Osteocyte (in vitro differentiated cells): ENCODE results near the gene C4orf50. TPM values are rescaled to one million over a fixed set of nuclear protein-coding genes. Genes with fewer than 3 reads are reported as not detected.

Experiments
- DNase-seq: peaks from one replicate; pipeline ENCODE4 v3.0.0; 2021; ENCODE audit warnings: mixed read lengths; ENCODE audit not compliant: unreplicated experiment; ENCODE audit errors: extremely low spot score
- H3K27ac Mint-ChIP-seq: one replicate; pipeline ENCODE4 v1.8.0; 2021; ENCODE audit warnings: mild to moderate bottlenecking, mixed read lengths; ENCODE audit not compliant: unreplicated experiment
- H3K27me3 Mint-ChIP-seq: one replicate; pipeline ENCODE4 v1.8.0; 2021; ENCODE audit warnings: mixed read lengths; ENCODE audit not compliant: unreplicated experiment
- H3K36me3 Mint-ChIP-seq: one replicate; pipeline ENCODE4 v1.8.0; 2021; ENCODE audit warnings: mixed read lengths; ENCODE audit not compliant: unreplicated experiment
- H3K4me1 Mint-ChIP-seq: one replicate; pipeline ENCODE4 v1.8.0; 2021; ENCODE audit warnings: mixed read lengths; ENCODE audit not compliant: unreplicated experiment
- H3K4me3 Mint-ChIP-seq: one replicate; pipeline ENCODE4 v1.8.0; 2021; ENCODE audit warnings: mild to moderate bottlenecking, moderate library complexity, mixed read lengths; ENCODE audit not compliant: unreplicated experiment
- H3K9me3 Mint-ChIP-seq: one replicate; pipeline ENCODE4 v1.8.0; 2021; ENCODE audit warnings: mixed read lengths; ENCODE audit not compliant: unreplicated experiment
- CTCF ChIP-seq: fragments of 200-600 bp; sonication (generic); IDR thresholded peaks from 2 replicates; pipeline ENCODE4 v1.5.0; 2021; ENCODE audit warnings: antibody characterized with exemption, mild to moderate bottlenecking, moderate library complexity
- total RNA-seq: library from RNA; stranded (reverse); gene quantifications from 2 replicates; pipeline ENCODE4 v1.2.1, GENCODE V29; 2021

Gene C4orf50
- total RNA-seq, 1 donor from 2014 or later: not detected

- H3K27ac Mint-ChIP-seq: no peak overlapping the region
- no peak overlapping the region for H3K4me3 Mint-ChIP-seq
- H3K27me3 Mint-ChIP-seq: peaks cover 67% of the 10 kb centered on the region
- TF ChIP-seq CTCF: no peak
- H3K4me1 Mint-ChIP-seq: peaks cover 6% of the 10 kb centered on the region
- no peaks in the 10 kb centered on the region for H3K36me3 Mint-ChIP-seq
- H3K9me3 Mint-ChIP-seq: no peaks in the 10 kb centered on the region
- DNase-seq: no peak
These were observed 89.3 kb downstream of the C4orf50 start for GRCh38 chr4:5928844-5929420.

- Mint-ChIP-seq H3K9me3 (no peaks in the 10 kb centered on the region), H3K27ac (no peak overlapping the region), H3K36me3 (no peaks in the 10 kb centered on the region), H3K4me1 (peaks cover 5% of the 10 kb centered on the region), H3K4me3 (no peak overlapping the region), H3K27me3 (peaks cover 62% of the 10 kb centered on the region)
- TF ChIP-seq CTCF: no peak
- DNase-seq: no peak
These were observed 90.0 kb downstream of the C4orf50 start for GRCh38 chr4:5928274-5928673.

- Mint-ChIP-seq H3K36me3 (no peaks in the 10 kb centered on the region), H3K27me3 (peaks cover 64% of the 10 kb centered on the region), H3K27ac (no peak overlapping the region), H3K9me3 (no peaks in the 10 kb centered on the region), H3K4me3 (no peak overlapping the region), H3K4me1 (no peaks in the 10 kb centered on the region)
- no peak for DNase-seq
- no peak for TF ChIP-seq CTCF
These were observed 90.5 kb downstream of the C4orf50 start for GRCh38 chr4:5927747-5928146.

GRCh38 chr4:5927116-5927515 is 91.1 kb downstream of the C4orf50 start:
- Mint-ChIP-seq H3K36me3 (no peaks in the 10 kb centered on the region), H3K4me3 (no peak overlapping the region), H3K4me1 (no peaks in the 10 kb centered on the region), H3K9me3 (no peaks in the 10 kb centered on the region), H3K27ac (no peak overlapping the region), H3K27me3 (peaks cover 67% of the 10 kb centered on the region)
- no peak for TF ChIP-seq CTCF
- DNase-seq: no peak

- Mint-ChIP-seq H3K4me1 (no peaks in the 10 kb centered on the region), H3K27ac (no peak overlapping the region), H3K9me3 (no peaks in the 10 kb centered on the region), H3K36me3 (no peaks in the 10 kb centered on the region), H3K4me3 (no peak overlapping the region), H3K27me3 (peaks cover 72% of the 10 kb centered on the region)
- TF ChIP-seq CTCF: no peak
- DNase-seq: no peak
These were observed 91.6 kb downstream of the C4orf50 start for GRCh38 chr4:5926598-5926997.
